ENCODE results near the gene RRAD.
A peak's percentile ranks its signal among the peaks of the same experiment; 100 is the strongest.

RRAD gene

GRCh38 chr16:66954097-66954659 lies 28.8 kb upstream of the RRAD start:
- H3K4me3 ChIP-seq (ENCODE audit: low read depth, low read length) = no peak overlapping the region
- in situ Hi-C loops (cut with HindIII; ENCODE audit: low sequenced_read_pairs) = no loop called here
- DNase-seq (ENCODE audit: low read depth) = peak; percentile 55
- peak; percentile 88 for TF ChIP-seq CTCF (IDR thresholded peaks at IDR 0.05; ENCODE audit: low read depth, low read length, missing control alignments)

GRCh38 chr16:66953462-66954096 lies 28.2 kb upstream of the RRAD start:
- no peak for DNase-seq (ENCODE audit: low read depth)
- in situ Hi-C loops (cut with HindIII; ENCODE audit: low sequenced_read_pairs) = no loop called here
- no peak for TF ChIP-seq CTCF (IDR thresholded peaks at IDR 0.05; ENCODE audit: low read depth, low read length, missing control alignments)
- no peak overlapping the region for H3K4me3 ChIP-seq (ENCODE audit: low read depth, low read length)

- no peak for DNase-seq (ENCODE audit: low read depth)
- no peak overlapping the region for H3K4me3 ChIP-seq (ENCODE audit: low read depth, low read length)
- TF ChIP-seq CTCF (IDR thresholded peaks at IDR 0.05; ENCODE audit: low read depth, low read length, missing control alignments) = no peak
- in situ Hi-C loops (cut with HindIII; ENCODE audit: low sequenced_read_pairs) = no loop called here
Measured at GRCh38 chr16:66952430-66953110, 27.2 kb upstream of the RRAD start.

GRCh38 chr16:66950971-66951790 lies 25.8 kb upstream of the RRAD start:
- TF ChIP-seq CTCF (IDR thresholded peaks at IDR 0.05; ENCODE audit: low read depth, low read length, missing control alignments) = no peak
- DNase-seq (ENCODE audit: low read depth) = no peak
- in situ Hi-C loops (cut with HindIII; ENCODE audit: low sequenced_read_pairs) = no loop called here
- no peak overlapping the region for H3K4me3 ChIP-seq (ENCODE audit: low read depth, low read length)

- TF ChIP-seq CTCF (IDR thresholded peaks at IDR 0.05; ENCODE audit: low read depth, low read length, missing control alignments) = no peak
- in situ Hi-C loops (cut with HindIII; ENCODE audit: low sequenced_read_pairs) = no loop called here
Measured at GRCh38 chr16:66950437-66950836, 25.1 kb upstream of the RRAD start.

GRCh38 chr16:66949472-66949871 lies 24.1 kb upstream of the RRAD start:
- no peak overlapping the region for H3K4me3 ChIP-seq (ENCODE audit: low read depth, low read length)

More at GRCh38 chr16:66950437-66950836, 25.1 kb upstream of the RRAD start:
- DNase-seq (ENCODE audit: low read depth) = no peak
- no peak overlapping the region for H3K4me3 ChIP-seq (ENCODE audit: low read depth, low read length)

More at GRCh38 chr16:66949472-66949871, 24.1 kb upstream of the RRAD start:
- no peak for DNase-seq (ENCODE audit: low read depth)
- TF ChIP-seq CTCF (IDR thresholded peaks at IDR 0.05; ENCODE audit: low read depth, low read length, missing control alignments) = no peak
- in situ Hi-C loops (cut with HindIII; ENCODE audit: low sequenced_read_pairs) = no loop called here
